ENCODE measurements around the gene TGM5.
A peak's percentile ranks its signal among the peaks of the same experiment; 100 is the strongest.
"Not testable (repeated sequence)": the region's sequence is repeated elsewhere in the genome, so short reads cannot be mapped to it uniquely, and the experiment has no call there.

TGM5 gene

GRCh38 chr15:43249236-43249635 lies 17.5 kb downstream of the TGM5 start:
- DNase-seq (ENCODE audit: low read depth), result no peak

- DNase-seq (ENCODE audit: low read depth), result no peak
Measured at GRCh38 chr15:43246261-43246774, 20.4 kb downstream of the TGM5 start.

GRCh38 chr15:43244092-43244491 lies 22.6 kb downstream of the TGM5 start:
- DNase-seq (ENCODE audit: low read depth), result no peak

GRCh38 chr15:43243020-43243645 lies 23.6 kb downstream of the TGM5 start:
- DNase-seq (ENCODE audit: low read depth), result no peak

GRCh38 chr15:43242616-43243015 lies 24.1 kb downstream of the TGM5 start:
- no peak for DNase-seq (ENCODE audit: low read depth)

- DNase-seq (ENCODE audit: low read depth), result no peak
Measured at GRCh38 chr15:43241100-43241499, 25.6 kb downstream of the TGM5 start.

GRCh38 chr15:43239732-43240491 lies 26.8 kb downstream of the TGM5 start:
- DNase-seq (ENCODE audit: low read depth), result no peak

- no peak for DNase-seq (ENCODE audit: low read depth)
Measured at GRCh38 chr15:43238671-43239131, 28.0 kb downstream of the TGM5 start.

GRCh38 chr15:43237842-43238470 lies 28.8 kb downstream of the TGM5 start:
- no peak for DNase-seq (ENCODE audit: low read depth)

GRCh38 chr15:43235536-43235935 lies 31.2 kb downstream of the TGM5 start:
- no peak for DNase-seq (ENCODE audit: low read depth)

- DNase-seq (ENCODE audit: low read depth), result no peak
Measured at GRCh38 chr15:43232289-43232874, 34.3 kb downstream of the TGM5 start.

- no peak for DNase-seq (ENCODE audit: low read depth)
Measured at GRCh38 chr15:43230640-43231115, 36.0 kb downstream of the TGM5 start.

- no peak for DNase-seq (ENCODE audit: low read depth)
Measured at GRCh38 chr15:43229977-43230376, 36.8 kb downstream of the TGM5 start.

- DNase-seq (ENCODE audit: low read depth), result no peak
Measured at GRCh38 chr15:43226436-43227305, 40.1 kb downstream of the TGM5 start.

GRCh38 chr15:43225950-43226255 lies 40.8 kb downstream of the TGM5 start:
- not testable (repeated sequence) for DNase-seq (ENCODE audit: low read depth)

GRCh38 chr15:43225201-43225949 lies 41.4 kb downstream of the TGM5 start:
- DNase-seq (ENCODE audit: low read depth), result peak; percentile 17

- DNase-seq (ENCODE audit: low read depth), result no peak
Measured at GRCh38 chr15:43221422-43221821, 45.3 kb downstream of the TGM5 start.

GRCh38 chr15:43220991-43221403 lies 45.7 kb downstream of the TGM5 start, which contains the start of gene EPB42:
Gene EPB42, minus strand, starts transcription at chr15:43221018. Its CDS starts 193 bp downstream, at chr15:43220825.
- no peak for DNase-seq (ENCODE audit: low read depth)

GRCh38 chr15:43219929-43220928 lies 46.5 kb downstream of the TGM5 start:
- no peak for DNase-seq (ENCODE audit: low read depth)
